ENCODE data around the gene MCUB.
A peak's percentile ranks its signal among the peaks of the same experiment; 100 is the strongest.

The MCUB gene

GRCh38 chr4:109729117-109729717, 169.2 kb downstream of the MCUB start:
- peak; percentile 8 to 9 for DNase-seq (ENCODE audit: low read depth in 2 of 2)

- DNase-seq (ENCODE audit: low read depth in 2 of 2), result peak; percentile 46
These were observed 169.9 kb downstream of the MCUB start, which contains the start of gene PLA2G12A for GRCh38 chr4:109729718-109730618. Gene PLA2G12A, minus strand, starts transcription at chr4:109730070. Its CDS starts 261 bp downstream, at chr4:109729809.

DNA sequence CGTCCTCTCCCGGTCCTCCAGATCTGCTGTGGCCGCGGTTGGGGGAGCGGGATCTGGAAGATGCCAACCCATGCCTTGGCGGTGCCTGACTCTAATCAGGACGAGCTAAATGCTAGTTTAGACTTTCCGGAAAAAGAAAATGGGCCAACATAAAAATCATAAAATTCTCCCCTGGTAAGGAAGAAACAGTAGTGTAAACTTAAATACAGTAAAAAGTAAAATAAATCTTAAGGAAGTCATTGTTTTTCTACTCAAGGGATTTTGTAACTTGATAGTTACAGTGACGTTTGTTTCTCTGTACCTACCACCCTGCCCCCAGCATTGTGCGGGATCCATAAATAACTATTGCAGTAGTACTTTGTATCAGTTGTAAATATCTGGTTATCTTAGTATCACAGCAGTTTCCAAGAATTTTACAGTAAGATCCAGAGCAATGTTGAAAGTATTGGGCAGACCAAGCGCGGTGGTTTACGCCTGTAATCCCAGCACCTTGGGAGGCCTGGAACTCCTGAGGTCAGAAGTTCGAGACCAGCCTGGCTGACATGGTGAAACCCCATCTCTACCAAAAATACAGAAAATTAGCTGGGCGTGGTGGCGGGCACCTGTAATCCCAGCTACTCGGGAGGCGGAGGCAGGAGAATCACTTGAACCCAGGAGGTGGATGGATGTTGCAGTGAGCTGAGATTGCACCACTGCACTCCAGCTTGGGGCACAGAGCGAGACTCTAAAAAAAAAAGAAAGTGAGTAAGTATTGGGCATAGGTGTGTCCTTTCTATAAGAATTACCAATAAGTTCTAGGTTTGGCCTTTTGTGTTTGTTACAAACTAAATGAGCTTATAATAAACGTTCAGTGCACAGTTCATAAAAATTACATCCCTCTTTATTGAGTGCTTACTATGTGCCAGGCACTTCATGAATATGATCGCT, 170.8 kb downstream of the MCUB start:
- DNase-seq (ENCODE audit: low read depth in 2 of 2), result no peak

DNA sequence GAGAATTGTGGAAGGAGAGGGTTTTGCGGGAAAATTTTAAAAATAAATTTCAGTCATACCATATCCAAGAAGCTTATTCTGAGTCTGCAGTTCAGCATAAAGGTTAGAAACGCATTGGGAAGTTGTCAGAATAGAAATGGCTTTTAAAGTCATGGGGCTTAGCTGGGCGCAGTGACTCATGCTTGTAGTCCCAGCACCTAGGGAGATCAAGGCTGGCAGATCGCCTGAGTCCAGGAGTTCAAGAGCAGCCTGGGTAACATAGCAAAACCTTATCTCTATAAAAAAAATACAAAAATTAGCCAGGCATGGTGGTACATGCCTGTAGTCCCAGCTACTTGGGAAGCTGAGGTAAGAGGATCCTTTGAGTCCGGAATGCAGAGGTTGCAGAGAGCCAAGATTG, 173.7 kb downstream of the MCUB start:
- DNase-seq (ENCODE audit: low read depth in 2 of 2), result no peak

GRCh38 chr4:109735566-109736365, 175.7 kb downstream of the MCUB start:
- DNase-seq (ENCODE audit: low read depth in 2 of 2), result no peak

Data from stimulated activated CD4-positive, alpha-beta T cell treated with anti-CD3 and anti-CD28 coated beads, Interleukin-12 subunit alpha, Interleukin-12 subunit beta, amount 100 ng/mL, for 24 hours (primary cell).